Measurements from ENCODE around the gene HOXB4.

Gene HOXB4

GRCh38 chr17:48576479-48577309 is 1.5 kb downstream of the HOXB4 start:
- TF ChIP-seq EZH2phosphoT487 (conservative IDR thresholded peaks at IDR 0.05; ENCODE audit: low read length) (no peak), CTCF (IDR thresholded peaks at IDR 0.05; ENCODE audit: insufficient read depth, low read length, poor library complexity, severe bottlenecking) (no peak)
- Histone ChIP-seq H3F3A (ENCODE audit: insufficient read depth) (no peaks in the 10 kb centered on the region), H2AFZ (ENCODE audit: low read depth, low read length, severe bottlenecking) (no peak overlapping the region), H3K4me3 (ENCODE audit: insufficient read depth, low read length, poor library complexity, severe bottlenecking) (no peak overlapping the region), H3K9me2 (replicated peaks; ENCODE audit: insufficient read depth, low read length) (no peaks in the 10 kb centered on the region), H3K36me3 (ENCODE audit: low read length) (no peaks in the 10 kb centered on the region), H4K20me1 (ENCODE audit: low read depth, low read length) (no peaks in the 10 kb centered on the region), H3K4me2 (ENCODE audit: low read depth, low read length, poor library complexity, severe bottlenecking) (peak overlapping the region; percentile 63), H3K27ac (ENCODE audit: low read depth, low read length) (no peak overlapping the region), H3K79me2 (ENCODE audit: insufficient read depth, low read length) (no peaks in the 10 kb centered on the region), H3K9me3 (ENCODE audit: insufficient read depth, low read length) (no peaks in the 10 kb centered on the region), H3K9ac (ENCODE audit: low read length) (peak overlapping the region; percentile 57; the same call in 1 of the 2 replicates), H3K27me3 (ENCODE audit: low read length) (no peaks in the 10 kb centered on the region)

DNA sequence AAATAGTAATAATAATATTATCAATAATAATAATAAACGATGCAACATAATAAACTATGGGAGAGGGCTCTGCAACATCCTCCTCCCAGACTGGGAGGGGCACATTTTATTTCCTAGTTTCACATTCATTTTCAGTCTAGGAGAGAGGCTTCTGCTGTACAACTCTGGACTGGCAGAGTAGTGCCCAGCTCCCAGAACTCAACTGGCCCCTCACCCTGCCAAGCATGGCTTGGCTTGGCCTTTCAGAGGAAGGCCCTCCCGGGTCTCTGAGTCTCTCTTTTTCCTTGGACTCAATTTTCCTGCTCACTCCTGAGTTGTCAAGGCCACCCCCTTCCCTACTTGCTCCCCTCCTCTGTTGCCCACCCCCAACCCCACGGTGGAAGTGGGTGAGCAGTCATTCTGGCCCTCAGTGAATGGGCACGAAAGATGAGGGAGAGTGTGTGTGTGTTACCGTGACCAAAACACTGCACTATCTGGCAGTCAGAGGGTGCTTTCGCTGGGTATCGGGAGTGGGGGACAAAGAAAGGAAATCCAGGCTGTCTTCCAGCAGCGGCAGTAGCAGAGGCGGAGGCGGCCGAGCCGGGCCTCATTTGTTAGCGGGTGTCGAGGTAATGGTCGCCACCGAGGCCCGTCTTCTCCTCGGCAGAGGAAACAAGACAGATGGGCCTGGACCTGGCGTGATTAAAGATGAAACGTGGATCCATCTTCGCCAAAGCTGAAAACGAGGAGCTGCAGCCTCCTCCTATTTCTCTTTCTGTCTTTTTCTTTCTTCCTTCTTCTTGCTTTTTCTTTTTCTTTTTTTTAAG is 2.3 kb downstream of the HOXB4 start:
- H3K9me3 ChIP-seq (ENCODE audit: insufficient read depth, low read length): no peaks in the 10 kb centered on the region
- no peaks in the 10 kb centered on the region for H3K36me3 ChIP-seq (ENCODE audit: low read length)
- TF ChIP-seq CTCF (IDR thresholded peaks at IDR 0.05; ENCODE audit: insufficient read depth, low read length, poor library complexity, severe bottlenecking): no peak
- TF ChIP-seq EZH2phosphoT487 (conservative IDR thresholded peaks at IDR 0.05; ENCODE audit: low read length): no peak
- H2AFZ ChIP-seq (ENCODE audit: low read depth, low read length, severe bottlenecking): no peak overlapping the region
- H3F3A ChIP-seq (ENCODE audit: insufficient read depth): no peaks in the 10 kb centered on the region
- no peaks in the 10 kb centered on the region for H3K27me3 ChIP-seq (ENCODE audit: low read length)
- no peaks in the 10 kb centered on the region for H3K9me2 ChIP-seq (replicated peaks; ENCODE audit: insufficient read depth, low read length)
- no peak overlapping the region for H3K27ac ChIP-seq (ENCODE audit: low read depth, low read length)
- H3K4me3 ChIP-seq (ENCODE audit: insufficient read depth, low read length, poor library complexity, severe bottlenecking): no peak overlapping the region
- H3K9ac ChIP-seq (ENCODE audit: low read length): no peak overlapping the region
- H3K4me2 ChIP-seq (ENCODE audit: low read depth, low read length, poor library complexity, severe bottlenecking): no peak overlapping the region
- H4K20me1 ChIP-seq (ENCODE audit: low read depth, low read length): no peaks in the 10 kb centered on the region
- no peaks in the 10 kb centered on the region for H3K79me2 ChIP-seq (ENCODE audit: insufficient read depth, low read length)

- Histone ChIP-seq H3F3A (ENCODE audit: insufficient read depth) (no peaks in the 10 kb centered on the region), H3K4me2 (ENCODE audit: low read depth, low read length, poor library complexity, severe bottlenecking) (no peak overlapping the region), H3K9me3 (ENCODE audit: insufficient read depth, low read length) (no peaks in the 10 kb centered on the region), H3K27ac (ENCODE audit: low read depth, low read length) (no peak overlapping the region), H3K9ac (ENCODE audit: low read length) (no peak overlapping the region), H3K27me3 (ENCODE audit: low read length) (no peaks in the 10 kb centered on the region), H2AFZ (ENCODE audit: low read depth, low read length, severe bottlenecking) (no peak overlapping the region), H3K4me3 (ENCODE audit: insufficient read depth, low read length, poor library complexity, severe bottlenecking) (no peak overlapping the region), H3K36me3 (ENCODE audit: low read length) (no peaks in the 10 kb centered on the region), H3K79me2 (ENCODE audit: insufficient read depth, low read length) (no peaks in the 10 kb centered on the region), H4K20me1 (ENCODE audit: low read depth, low read length) (no peaks in the 10 kb centered on the region), H3K9me2 (replicated peaks; ENCODE audit: insufficient read depth, low read length) (no peaks in the 10 kb centered on the region)
- no peak for TF ChIP-seq CTCF (IDR thresholded peaks at IDR 0.05; ENCODE audit: insufficient read depth, low read length, poor library complexity, severe bottlenecking)
- TF ChIP-seq EZH2phosphoT487 (conservative IDR thresholded peaks at IDR 0.05; ENCODE audit: low read length): no peak
Observed at GRCh38 chr17:48575066-48575582, 3.0 kb downstream of the HOXB4 start.
